ENCODE data around the gene SERINC2.
"Not testable (repeated sequence)": the region's sequence is repeated elsewhere in the genome, so short reads cannot be mapped to it uniquely, and the experiment has no call there.

SERINC2 gene

GRCh38 chr1:31473508-31473907, 60.5 kb downstream of the SERINC2 start:
- not testable (repeated sequence) for DNase-seq

DNA sequence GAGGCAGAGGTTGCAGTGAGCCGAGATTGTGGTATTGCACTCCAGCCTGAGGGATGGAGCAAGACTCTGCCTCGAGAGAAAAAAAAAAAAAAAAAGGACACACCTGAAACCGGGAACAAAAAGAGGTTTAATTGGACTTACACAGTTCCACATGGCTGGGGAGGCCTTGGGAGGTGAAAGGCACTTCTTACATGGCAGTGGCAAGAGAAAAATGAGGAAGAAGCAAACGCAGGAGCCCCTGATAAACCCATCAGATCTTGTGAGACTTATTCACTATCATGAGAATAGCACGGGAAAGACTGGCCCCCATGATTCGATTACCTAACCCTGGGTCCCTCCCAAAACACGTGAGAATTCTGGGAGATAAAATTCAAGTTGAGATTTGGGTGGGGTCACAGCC, 61.6 kb downstream of the SERINC2 start:
- DNase-seq, result not testable (repeated sequence)

GRCh38 chr1:31476891-31477846, 64.2 kb downstream of the SERINC2 start:
- DNase-seq, result no peak

DNA sequence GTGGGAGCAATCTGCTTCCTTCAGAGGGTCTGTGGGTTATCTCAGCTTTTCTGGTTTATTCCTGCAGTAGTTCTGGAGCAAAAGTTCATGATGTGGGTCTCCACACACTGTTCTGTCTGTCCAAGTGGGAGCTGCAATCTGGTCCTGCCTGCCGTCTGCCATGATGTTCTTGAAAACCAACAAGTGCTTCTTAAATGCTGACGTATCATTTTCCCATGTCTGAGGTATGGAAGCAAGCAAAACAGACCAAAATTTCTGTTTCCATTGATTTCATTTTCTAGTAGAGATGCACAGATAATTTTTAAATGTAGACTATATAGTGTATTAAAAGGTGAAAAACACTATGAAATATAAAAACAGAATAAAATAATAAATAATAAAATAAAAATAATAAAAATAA, 65.2 kb downstream of the SERINC2 start:
- no peak for DNase-seq

DNA sequence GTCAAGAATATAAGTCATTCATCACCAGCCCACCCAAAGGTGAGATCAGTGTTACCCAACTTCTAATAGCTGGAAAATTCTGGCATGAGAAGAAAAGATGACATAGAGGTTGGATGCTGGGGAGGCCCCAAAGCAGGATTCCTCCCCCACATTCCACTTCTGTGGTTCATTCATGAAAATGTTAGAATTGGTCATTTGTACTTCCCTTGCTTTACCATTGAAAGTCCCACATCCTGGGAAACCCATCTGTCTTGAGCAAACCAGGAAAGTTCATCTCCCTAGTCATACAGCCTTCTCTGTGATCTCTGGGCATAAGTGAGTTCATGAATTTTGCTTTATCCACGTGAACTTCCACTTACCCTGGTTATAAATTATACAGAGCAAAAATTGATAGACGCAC, 66.8 kb downstream of the SERINC2 start:
- DNase-seq, result no peak

- not testable (repeated sequence) for DNase-seq
Observed at GRCh38 chr1:31480426-31480825, 67.4 kb downstream of the SERINC2 start.

- no peak for DNase-seq
Observed at GRCh38 chr1:31482482-31483011, 69.5 kb downstream of the SERINC2 start.

DNA sequence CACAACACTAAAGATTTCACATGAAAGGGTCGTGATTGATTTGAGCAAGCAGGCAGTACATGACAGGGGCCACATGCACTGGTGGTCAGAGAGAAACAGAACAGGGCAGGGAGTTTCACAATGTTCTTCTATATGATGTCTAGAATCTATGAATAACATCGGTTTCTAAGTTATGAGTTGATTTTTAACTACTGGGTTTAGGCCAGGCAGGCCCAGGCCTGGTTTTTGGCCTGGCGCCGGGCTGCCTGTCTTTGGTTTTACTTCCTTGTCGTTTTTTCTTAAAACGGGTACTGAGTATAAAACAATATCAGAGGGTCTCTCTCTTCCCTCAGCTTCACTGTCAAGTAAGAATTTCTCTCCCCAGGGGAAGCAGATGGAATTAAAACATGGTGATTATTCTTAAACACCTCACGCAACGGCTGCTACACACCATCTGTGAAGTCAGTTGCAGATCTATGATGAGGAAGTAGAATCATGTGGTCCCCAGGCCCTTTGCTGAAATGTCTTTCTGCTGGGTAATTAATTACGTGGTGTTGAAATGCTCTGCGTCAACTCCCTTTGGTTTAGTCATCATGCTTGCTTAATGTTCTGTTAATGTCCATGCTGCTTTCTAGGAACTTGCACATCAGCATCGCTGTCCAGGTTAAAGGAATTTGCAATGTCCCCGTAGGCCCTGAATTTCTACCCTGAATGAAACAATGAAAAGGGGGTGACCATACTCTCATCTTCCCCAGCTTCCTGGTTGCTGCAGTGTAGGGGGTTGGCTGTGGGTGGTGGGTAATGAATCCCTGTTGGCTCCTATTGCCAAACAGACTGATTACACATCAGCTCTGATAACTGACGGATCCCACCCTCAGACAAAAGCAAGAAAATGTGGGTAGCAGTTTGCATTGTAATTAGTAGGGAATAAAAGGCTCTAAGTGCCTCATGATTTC, 70.3 kb downstream of the SERINC2 start:
- DNase-seq, result no peak

Measured in cerebellar nuclear complex (tissue), 1 donor.